H1 (cell line): ENCODE measurements around the gene DOK7. TPM values are rescaled to one million over a fixed set of nuclear protein-coding genes. Genes with fewer than 3 reads are reported as not detected.

Experiments
- CTCF ChIA-PET: fragments of 300-600 bp; sonication (Branson Sonifier 250); formaldehyde crosslinking; loops from one replicate; lab custom pipeline; 2021; ENCODE audit not compliant: partially characterized antibody; lab: Charles Lee
- POLR2A ChIA-PET: fragments of 300-600 bp; sonication (Branson Sonifier 250); formaldehyde crosslinking; loops from one replicate; lab custom pipeline; 2021; ENCODE audit warnings: inconsistent platforms; ENCODE audit not compliant: partially characterized antibody; lab: Charles Lee
- DNase-seq, 2 experiments: peaks; one replicate each; pipeline versions ENCODE4 v3.0.0 to v3.0.0-alpha.2; 2010 to 2022; ENCODE audit warnings: low spot score in 2 of 2, low read depth in 1 of 2, mixed read lengths in 1 of 2
- FAIRE-seq: peaks from 2 replicates; lab custom pipeline; 2011; peaks lifted over from hg19 to GRCh38; lab: Jason Lieb, UNC
- H2AFZ ChIP-seq: 2 replicates; pipeline ENCODE4 v1.8.1; 2012; ENCODE audit warnings: low read length, inconsistent platforms
- H2AK5ac ChIP-seq: 2 replicates; pipeline ENCODE4 v1.6.1; 2013; ENCODE audit warnings: low read depth, low read length
- H2BK120ac ChIP-seq: replicated peaks from 2 replicates; pipeline ENCODE3; 2013; ENCODE audit warnings: low read depth, low read length, inconsistent platforms
- H2BK12ac ChIP-seq: 2 replicates; pipeline ENCODE4 v1.6.1; 2013; ENCODE audit warnings: low read depth, low read length
- H2BK15ac ChIP-seq: 2 replicates; pipeline ENCODE4 v1.6.1; 2013; ENCODE audit warnings: low read length
- H2BK20ac ChIP-seq: 2 replicates; pipeline ENCODE4 v1.6.1; 2013; ENCODE audit warnings: low read length
- H2BK5ac ChIP-seq: 2 replicates; pipeline ENCODE4 v1.6.1; 2013; ENCODE audit warnings: low read depth, low read length
- H3K14ac ChIP-seq: 2 replicates; pipeline ENCODE4 v1.6.1; 2013; ENCODE audit warnings: inconsistent platforms; ENCODE audit not compliant: insufficient read length
- H3K18ac ChIP-seq: 2 replicates; pipeline ENCODE4 v1.6.1; 2013; ENCODE audit warnings: low read length; ENCODE audit errors: extremely low read depth
- H3K23ac ChIP-seq: 2 replicates; pipeline ENCODE4 v1.6.1; 2013; ENCODE audit warnings: inconsistent platforms; ENCODE audit not compliant: insufficient read length
- H3K23me2 ChIP-seq: 2 replicates; pipeline ENCODE4 v1.6.1; 2013; ENCODE audit warnings: low read depth, low read length
- H3K27ac ChIP-seq: 2 replicates; pipeline ENCODE4 v1.6.1; 2011; ENCODE audit warnings: low read depth, low read length, inconsistent platforms
- H3K27me3 ChIP-seq, 4 experiments: replicated peaks in 1 of 4; 1 replicate in 1 of 4; 2 replicates in 3 of 4; pipeline versions ENCODE4 v1.6.1 to v1.8.1; 2011 to 2013; ENCODE audit warnings: low read length in 3 of 4, mild to moderate bottlenecking in 3 of 4, inconsistent platforms in 2 of 4, mixed read lengths in 2 of 4, moderate library complexity in 1 of 4; ENCODE audit not compliant: control insufficient read depth in 3 of 4, insufficient read depth in 3 of 4; ENCODE audit errors: extremely low read depth in 1 of 4
- H3K36me3 ChIP-seq, 4 experiments: 2 replicates each; pipeline versions ENCODE4 v1.6.1 to v1.8.1; 2011 to 2013; ENCODE audit warnings: mild to moderate bottlenecking in 4 of 4, low read length in 3 of 4, moderate library complexity in 2 of 4, control low read depth in 1 of 4, inconsistent platforms in 1 of 4; ENCODE audit not compliant: insufficient read depth in 4 of 4, control insufficient read depth in 2 of 4
- H3K4ac ChIP-seq: replicated peaks from 2 replicates; pipeline ENCODE3; 2013; ENCODE audit warnings: low read length, low read depth, mixed read lengths, inconsistent platforms; ENCODE audit not compliant: insufficient read length
- H3K4me1 ChIP-seq, 4 experiments: replicated peaks in 1 of 4; 1 replicate in 1 of 4; 2 replicates in 3 of 4; pipeline versions ENCODE4 v1.6.1 to v1.8.1; 2011 to 2013; ENCODE audit warnings: low read length in 3 of 4, inconsistent platforms in 2 of 4, mixed read lengths in 1 of 4; ENCODE audit not compliant: insufficient read depth in 4 of 4, control insufficient read depth in 3 of 4
- H3K4me2 ChIP-seq, 2 experiments: 2 replicates each; pipeline versions ENCODE4 v1.6.1 to v1.8.1; 2011 to 2013; ENCODE audit warnings: low read depth in 2 of 2, low read length in 2 of 2, control low read depth in 1 of 2, inconsistent platforms in 1 of 2, mild to moderate bottlenecking in 1 of 2; ENCODE audit not compliant: insufficient read depth in 1 of 2
- H3K4me3 ChIP-seq, 4 experiments: fragments of 200-600, 300-600 bp in 1 of 4; sonication (generic), shearing (Covaris generic), sonication (Bioruptor Twin) in 1 of 4; 2 replicates each; pipeline versions ENCODE4 v1.5.1 to v1.8.1; 2011 to 2016; ENCODE audit warnings: low read length in 4 of 4, low read depth in 3 of 4, control low read depth in 2 of 4, inconsistent platforms in 2 of 4, mild to moderate bottlenecking in 2 of 4, mixed read lengths in 1 of 4, moderate library complexity in 1 of 4; ENCODE audit not compliant: insufficient read depth in 2 of 4; ENCODE audit errors: extremely low read depth in 1 of 4
- H3K56ac ChIP-seq: replicated peaks from 2 replicates; pipeline ENCODE3; 2013; ENCODE audit warnings: low read depth, mild to moderate bottlenecking, mixed read lengths, low read length, inconsistent platforms; ENCODE audit not compliant: insufficient read length
- H3K79me1 ChIP-seq: 2 replicates; pipeline ENCODE4 v1.6.1; 2013; ENCODE audit warnings: low read depth, low read length, control low read depth
- H3K79me2 ChIP-seq, 2 experiments: 2 replicates each; pipeline versions ENCODE4 v1.6.1 to v1.8.1; 2012 to 2013; ENCODE audit warnings: low read length in 2 of 2, mild to moderate bottlenecking in 2 of 2, inconsistent platforms in 1 of 2; ENCODE audit not compliant: insufficient read depth in 2 of 2, control insufficient read depth in 1 of 2
- H3K9ac ChIP-seq, 4 experiments: replicated peaks in 1 of 4; 1 replicate in 1 of 4; 2 replicates in 3 of 4; pipeline versions ENCODE4 v1.6.1 to v1.8.1; 2011 to 2013; ENCODE audit warnings: low read depth in 3 of 4, low read length in 3 of 4, control low read depth in 2 of 4, mild to moderate bottlenecking in 2 of 4, moderate library complexity in 2 of 4, inconsistent platforms in 1 of 4; ENCODE audit errors: extremely low read depth in 1 of 4
- H3K9me3 ChIP-seq, 2 experiments: 2 replicates each; pipeline versions ENCODE4 v1.6.1 to v1.8.1; 2012 to 2013; ENCODE audit warnings: mild to moderate bottlenecking in 2 of 2, moderate library complexity in 2 of 2, control low read depth in 1 of 2, inconsistent platforms in 1 of 2, low read depth in 1 of 2, low read length in 1 of 2, mixed read lengths in 1 of 2; ENCODE audit not compliant: insufficient read depth in 2 of 2
- H4K20me1 ChIP-seq, 2 experiments: replicated peaks in 1 of 2; 2 replicates each; pipeline versions ENCODE3 to v1.8.1; 2011 to 2013; ENCODE audit warnings: inconsistent platforms in 2 of 2, low read length in 2 of 2, mild to moderate bottlenecking in 1 of 2; ENCODE audit not compliant: insufficient read depth in 2 of 2, control insufficient read depth in 1 of 2
- H4K5ac ChIP-seq: 2 replicates; pipeline ENCODE4 v1.6.1; 2013; ENCODE audit warnings: low read length, low read depth, mixed read lengths, inconsistent platforms; ENCODE audit not compliant: insufficient read length
- H4K8ac ChIP-seq: 2 replicates; pipeline ENCODE4 v1.8.0; 2013; ENCODE audit warnings: mild to moderate bottlenecking, moderate library complexity, low read length, inconsistent platforms; ENCODE audit not compliant: insufficient read depth; ENCODE audit errors: extremely low read depth
- H4K91ac ChIP-seq: replicated peaks from 2 replicates; pipeline ENCODE3; 2013; ENCODE audit warnings: low read length, mixed read lengths, inconsistent platforms; ENCODE audit not compliant: insufficient read length
- CTBP2 ChIP-seq: IDR thresholded peaks from 2 replicates; pipeline ENCODE4 v1.7.0; 2011; ENCODE audit warnings: borderline replicate concordance, mild to moderate bottlenecking, moderate library complexity, mixed read lengths, low read length; ENCODE audit not compliant: insufficient read depth, insufficient read length
- HDAC6 ChIP-seq: IDR thresholded peaks from one replicate; pipeline ENCODE4 v1.7.1; 2012; ENCODE audit warnings: low read depth, mild to moderate bottlenecking, inconsistent platforms, low read length, moderate library complexity
- KDM1A ChIP-seq: fragments of 200-600, 300-600 bp; sonication (generic); IDR thresholded peaks from 2 replicates; pipeline ENCODE4 v1.7.1; 2016; ENCODE audit warnings: mild to moderate bottlenecking, low read length, borderline replicate concordance
- MAFK ChIP-seq: IDR thresholded peaks from 2 replicates; pipeline ENCODE4 v1.6.1; 2012; ENCODE audit warnings: low read depth, mild to moderate bottlenecking, improper control_type of control experiment, low read length
- SP2 ChIP-seq: IDR thresholded peaks from 2 replicates; pipeline ENCODE4 v1.6.1; 2012; ENCODE audit warnings: mild to moderate bottlenecking, low read length, inconsistent platforms
- WGBS, 2 experiments: shearing (Covaris generic) in 1 of 2; methylation state at CpG; one replicate each; pipeline versions ENCODE4 v1.1.6 to v1.1.7; 2013 to 2015; ENCODE audit warnings: low lambda C conversion rate in 2 of 2, mixed read lengths in 2 of 2, inconsistent platforms in 1 of 2, low coverage in 1 of 2, missing lambda C conversion rate in 1 of 2; ENCODE audit not compliant: insufficient replicate concordance in 2 of 2, insufficient coverage in 1 of 2, insufficient read length in 1 of 2; ENCODE audit errors: extremely low coverage in 1 of 2, missing lambda C conversion rate in 1 of 2; 5-methylcytosine and 5-hydroxymethylcytosine counted together
- polyA plus RNA-seq, 7 experiments: library from polyadenylated mRNA; depleted of rRNA in 3 of 7; stranded (reverse) in 5 of 7; unstranded in 2 of 7; fragments of >200 nt in 5 of 7; fragments of 200-250 nt in 2 of 7; gene quantifications; 1 replicate in 5 of 7; 2 replicates in 1 of 7; 4 replicates in 1 of 7; pipeline versions ENCODE4 v1.2.1 to v1.2.3, GENCODE V29; 2011 to 2013; ENCODE audit warnings: missing spikeins in 2 of 7, mixed read lengths in 2 of 7
- total RNA-seq: library from RNA; stranded (reverse); fragmentation: NEBNext Ultra II Directional; extraction: Animal tissue kit (Norgen Biotek cat#: 25700); gene quantifications from 2 replicates; pipeline ENCODE4 v1.2.1, GENCODE V29; 2021

Gene DOK7
- total and polyA plus RNA-seq, 2 of the 8 experiments (the other 6 are each of a cell fraction or from before 2014, with no cell fraction given) = 0.32 TPM; not detected in 1

DNA sequence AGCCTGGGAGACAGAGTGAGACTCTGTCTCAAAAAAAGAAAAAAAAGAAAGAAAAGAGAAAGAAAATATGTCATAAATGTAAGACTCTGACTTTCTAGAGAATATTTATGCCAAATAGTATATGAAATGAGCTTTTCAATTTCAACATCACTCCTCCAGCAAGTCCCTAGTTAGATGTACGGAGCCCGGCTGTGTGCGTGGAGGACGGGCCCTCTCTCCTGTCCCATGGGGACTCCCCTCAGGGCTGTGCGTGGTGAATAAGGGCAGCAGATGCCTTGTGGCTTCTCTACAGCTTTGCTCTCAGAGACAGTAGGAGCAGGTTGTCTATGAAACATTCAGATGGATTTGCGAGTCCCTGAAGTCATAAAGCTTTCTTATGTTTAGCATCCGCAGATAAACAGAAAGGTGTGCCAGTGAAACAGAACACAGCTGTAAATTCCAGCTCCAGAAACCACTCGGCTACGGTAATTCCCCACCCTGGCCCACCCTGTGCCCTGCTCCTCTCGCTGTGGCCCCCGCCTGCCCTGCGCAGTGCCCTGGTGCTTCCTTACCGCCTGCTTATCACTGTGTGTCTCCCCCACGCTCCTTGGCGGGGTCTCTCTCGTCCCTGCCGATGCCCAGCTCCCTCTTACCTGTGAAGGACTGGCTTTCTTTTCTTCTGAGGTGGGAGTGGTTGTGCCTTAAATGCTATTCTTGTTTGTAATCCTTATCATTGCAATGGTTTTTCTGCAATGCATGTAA lies 35.2 kb upstream of the DOK7 start:
- Histone ChIP-seq H2AK5ac (no peak overlapping the region), H3K9ac (no peak overlapping the region), H3K18ac (no peak overlapping the region), H3K79me2 (no peaks in the 10 kb centered on the region), H3K56ac (no peak overlapping the region), H4K20me1 (peaks cover 0 to 5% of the 10 kb centered on the region in 2 experiments), H3K4me3 (no peak overlapping the region), H2BK5ac (no peak overlapping the region), H3K4me1 (no peaks in the 10 kb centered on the region), H4K91ac (no peak overlapping the region), H2BK15ac (no peak overlapping the region), H3K27ac (no peak overlapping the region), H2BK20ac (no peak overlapping the region), H3K4me2 (no peak overlapping the region), H4K8ac (no peak overlapping the region), H3K27me3 (no peaks in the 10 kb centered on the region; a peak in 1 of 7 replicates), H2BK120ac (no peak overlapping the region), H4K5ac (no peak overlapping the region), H3K4ac (no peak overlapping the region), H3K36me3 (no peaks in the 10 kb centered on the region), H3K79me1 (no peaks in the 10 kb centered on the region), H3K23ac (no peak overlapping the region), H3K23me2 (no peaks in the 10 kb centered on the region), H2BK12ac (no peak overlapping the region), H2AFZ (no peak overlapping the region), H3K9me3 (no peaks in the 10 kb centered on the region), H3K14ac (no peak overlapping the region)
- TF ChIP-seq MAFK = no peak
- no peak for TF ChIP-seq CTBP2
- TF ChIP-seq HDAC6 = no peak
- no peak for TF ChIP-seq KDM1A
- no peak for TF ChIP-seq SP2
- DNase-seq (no peak), FAIRE-seq (no peak)
- ChIA-PET POLR2A (interaction anchor here (0.9 to 1.3 kb wide), 2 partner anchors 13 to 82 kb away, joined by 3 read pairs; no protein-coding TSS in a partner anchor), CTCF (interaction anchor here (0.8 to 3.4 kb wide), 13 partner anchors 8 to 130 kb away, joined by 3 to 22 read pairs (median 10); no protein-coding TSS in a partner anchor)
- WGBS, 2 experiments = 89% methylated on average over 15 of the region's 17 CpGs; no CpG with 5 or more reads in 1 of the 2 experiments
